Fibroblast of pulmonary artery (primary cell): ENCODE data around the gene EXOC6B.

ENCODE experiments used
- DNase-seq: peaks from one replicate; pipeline ENCODE4 v3.0.0-alpha.2; 2010; ENCODE audit warnings: low read depth
- H3K4me3 ChIP-seq: replicated peaks from 2 replicates; pipeline ENCODE4 v1.5.1; 2011; ENCODE audit warnings: low read depth, mild to moderate bottlenecking, control low read depth, low read length, moderate library complexity
- TF ChIP-seq, protein P1 (sequence below): IDR thresholded peaks from 2 replicates; pipeline ENCODE4 v1.5.1; 2011; ENCODE audit warnings: mild to moderate bottlenecking, control low read depth, low read length, inconsistent platforms; ENCODE audit errors: missing control alignments

EXOC6B gene

GRCh38 chr2:72134997-72135800 is 690.6 kb downstream of the EXOC6B start:
- DNase-seq, result no peak
- no peak overlapping the region for H3K4me3 ChIP-seq
- TF ChIP-seq, protein P1, sequence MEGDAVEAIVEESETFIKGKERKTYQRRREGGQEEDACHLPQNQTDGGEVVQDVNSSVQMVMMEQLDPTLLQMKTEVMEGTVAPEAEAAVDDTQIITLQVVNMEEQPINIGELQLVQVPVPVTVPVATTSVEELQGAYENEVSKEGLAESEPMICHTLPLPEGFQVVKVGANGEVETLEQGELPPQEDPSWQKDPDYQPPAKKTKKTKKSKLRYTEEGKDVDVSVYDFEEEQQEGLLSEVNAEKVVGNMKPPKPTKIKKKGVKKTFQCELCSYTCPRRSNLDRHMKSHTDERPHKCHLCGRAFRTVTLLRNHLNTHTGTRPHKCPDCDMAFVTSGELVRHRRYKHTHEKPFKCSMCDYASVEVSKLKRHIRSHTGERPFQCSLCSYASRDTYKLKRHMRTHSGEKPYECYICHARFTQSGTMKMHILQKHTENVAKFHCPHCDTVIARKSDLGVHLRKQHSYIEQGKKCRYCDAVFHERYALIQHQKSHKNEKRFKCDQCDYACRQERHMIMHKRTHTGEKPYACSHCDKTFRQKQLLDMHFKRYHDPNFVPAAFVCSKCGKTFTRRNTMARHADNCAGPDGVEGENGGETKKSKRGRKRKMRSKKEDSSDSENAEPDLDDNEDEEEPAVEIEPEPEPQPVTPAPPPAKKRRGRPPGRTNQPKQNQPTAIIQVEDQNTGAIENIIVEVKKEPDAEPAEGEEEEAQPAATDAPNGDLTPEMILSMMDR, result no peak

DNA sequence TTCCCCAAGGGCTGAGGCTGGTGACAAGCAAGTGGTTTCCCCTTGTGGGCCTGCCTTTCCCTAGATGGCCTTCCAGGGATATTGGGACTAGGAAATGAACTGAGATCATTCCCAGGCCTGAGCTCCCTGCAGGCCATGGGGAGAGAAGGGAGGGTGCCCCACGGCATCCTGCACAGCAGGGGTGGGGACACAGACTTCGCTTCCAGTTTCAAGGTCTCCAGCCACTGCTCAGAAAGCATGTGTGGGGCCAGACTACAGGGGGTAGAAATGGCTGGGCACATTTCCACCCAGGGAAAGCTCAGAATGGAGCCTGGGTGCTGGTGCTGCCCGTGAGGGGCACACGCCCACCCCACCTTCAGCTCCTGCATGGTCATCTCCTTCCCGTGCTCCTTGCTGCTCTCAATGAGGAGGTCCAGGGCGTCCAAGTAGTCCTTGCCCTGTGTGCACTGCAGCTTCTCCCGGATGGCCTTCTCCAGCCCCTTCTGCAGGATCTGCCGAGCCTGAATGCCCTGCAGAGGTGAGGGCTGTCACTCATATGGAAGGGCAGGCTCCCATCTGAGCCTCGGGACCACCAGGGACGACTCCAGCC is 691.3 kb downstream of the EXOC6B start:
- TF ChIP-seq, protein P1, result no peak
- no peak overlapping the region for H3K4me3 ChIP-seq
- DNase-seq, result no peak

DNA sequence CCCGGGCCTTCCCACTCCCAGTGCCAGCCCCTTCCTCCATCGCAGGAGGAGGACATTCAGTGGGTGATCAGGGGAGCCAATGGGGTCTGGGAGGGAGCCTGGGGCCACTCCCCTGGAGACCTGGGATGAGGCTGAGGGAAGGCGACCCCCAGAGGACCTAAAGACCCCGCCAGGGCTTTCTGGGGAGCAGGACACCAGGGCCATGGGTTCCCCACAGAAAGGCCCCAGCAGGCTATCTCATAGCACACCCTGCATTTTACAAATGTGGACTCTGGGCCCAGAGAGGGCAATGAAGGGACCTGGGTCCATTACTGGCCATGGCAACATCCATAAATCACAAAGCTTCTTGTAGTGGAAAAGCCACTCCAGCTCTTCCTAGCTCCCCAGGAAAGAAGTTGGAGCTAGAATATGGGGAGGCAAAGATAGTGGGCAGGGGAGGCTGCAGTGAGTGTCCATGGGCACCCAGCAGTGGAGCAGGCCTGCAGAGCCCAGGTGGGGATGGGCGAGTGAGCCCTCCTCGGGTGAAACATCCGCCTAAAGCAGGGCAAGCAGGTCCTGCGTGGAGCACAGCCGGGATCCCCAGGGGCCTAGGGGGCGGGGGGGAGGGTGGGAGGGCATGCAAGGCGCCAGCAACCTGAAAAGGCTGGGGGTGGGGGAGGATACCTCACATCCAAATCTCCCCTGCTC is 692.0 kb downstream of the EXOC6B start:
- no peak overlapping the region for H3K4me3 ChIP-seq
- TF ChIP-seq, protein P1, result no peak
- no peak for DNase-seq

- DNase-seq, result no peak
- TF ChIP-seq, protein P1, result no peak
- no peak overlapping the region for H3K4me3 ChIP-seq
Measured at GRCh38 chr2:72132981-72133720, 692.7 kb downstream of the EXOC6B start.

- H3K4me3 ChIP-seq, result no peak overlapping the region
- TF ChIP-seq, protein P1, result no peak
- DNase-seq, result no peak
Measured at GRCh38 chr2:72131916-72132841, 693.7 kb downstream of the EXOC6B start.
